CD14-positive monocyte (primary cell): ENCODE data around the gene PRICKLE4. TPM values are rescaled to one million over a fixed set of nuclear protein-coding genes. Genes with fewer than 3 reads are reported as not detected.

Source experiments
- DNase-seq, 3 donors: peaks; one replicate each; pipeline ENCODE4 v3.0.0-alpha.2; 2011 to 2022
- H2AFZ ChIP-seq: 2 replicates; pipeline ENCODE4 v1.6.0; 2012; ENCODE audit warnings: mild to moderate bottlenecking, low read depth, low read length, inconsistent platforms; ENCODE audit not compliant: insufficient read depth, poor library complexity, severe bottlenecking
- H3K27ac ChIP-seq, 2 donors: 1 replicate in 1 of 2; 2 replicates in 1 of 2; pipeline ENCODE4 v1.5.1; 2012 to 2013; ENCODE audit warnings: low read length in 2 of 2, control low read depth in 1 of 2, inconsistent platforms in 1 of 2, low read depth in 1 of 2, mild to moderate bottlenecking in 1 of 2
- H3K27me3 ChIP-seq, 2 donors: one replicate each; pipeline versions ENCODE4 v1.6.0 to v1.6.1; 2011 to 2013; ENCODE audit warnings: low read length in 2 of 2; ENCODE audit not compliant: control insufficient read depth in 2 of 2, insufficient read depth in 2 of 2
- H3K36me3 ChIP-seq, 2 donors: replicated peaks in 1 of 2; 1 replicate in 1 of 2; 2 replicates in 1 of 2; pipeline versions ENCODE4 v1.5.1 to v1.6.1; 2012 to 2013; ENCODE audit warnings: low read length in 2 of 2, control low read depth in 1 of 2, inconsistent platforms in 1 of 2, mild to moderate bottlenecking in 1 of 2; ENCODE audit not compliant: insufficient read depth in 2 of 2, control insufficient read depth in 1 of 2
- H3K4me1 ChIP-seq, 2 donors: 1 replicate in 1 of 2; 2 replicates in 1 of 2; pipeline versions ENCODE4 v1.5.1 to v1.6.1; 2012 to 2013; ENCODE audit warnings: low read length in 2 of 2, control low read depth in 1 of 2, inconsistent platforms in 1 of 2, mild to moderate bottlenecking in 1 of 2, moderate library complexity in 1 of 2; ENCODE audit not compliant: insufficient read depth in 2 of 2, control insufficient read depth in 1 of 2
- H3K4me2 ChIP-seq: replicated peaks from 2 replicates; pipeline ENCODE3; 2012; ENCODE audit warnings: low read length, moderate library complexity, mild to moderate bottlenecking; ENCODE audit not compliant: poor library complexity, severe bottlenecking; ENCODE audit errors: extremely low read depth
- H3K4me3 ChIP-seq, 3 experiments: fragments of 200-600 bp in 1 of 3; sonication (generic) in 1 of 3; replicated peaks in 1 of 3; 1 replicate in 2 of 3; 2 replicates in 1 of 3; pipeline ENCODE4 v1.5.1; 2011 to 2013; ENCODE audit warnings: low read length in 3 of 3, mild to moderate bottlenecking in 3 of 3, control low read depth in 2 of 3, low read depth in 2 of 3, inconsistent platforms in 1 of 3, moderate library complexity in 1 of 3
- H3K79me2 ChIP-seq: 2 replicates; pipeline ENCODE4 v1.6.0; 2012; ENCODE audit warnings: mild to moderate bottlenecking, control low read depth, inconsistent platforms, low read length, moderate library complexity; ENCODE audit not compliant: insufficient read depth
- H3K9ac ChIP-seq: 2 replicates; pipeline ENCODE4 v1.6.0; 2017; ENCODE audit warnings: low read length, mild to moderate bottlenecking; ENCODE audit not compliant: insufficient read depth, poor library complexity, severe bottlenecking
- H3K9me3 ChIP-seq, 2 donors: replicated peaks in 1 of 2; 1 replicate in 1 of 2; 2 replicates in 1 of 2; pipeline versions ENCODE4 v1.5.1 to v1.6.1; 2012 to 2013; ENCODE audit warnings: low read length in 2 of 2, control low read depth in 1 of 2; ENCODE audit not compliant: control insufficient read depth in 1 of 2, insufficient read depth in 1 of 2
- H4K20me1 ChIP-seq: 2 replicates; pipeline ENCODE4 v1.6.0; 2012; ENCODE audit warnings: mild to moderate bottlenecking, low read length, control low read depth, moderate library complexity; ENCODE audit not compliant: insufficient read depth
- H3K27ac Mint-ChIP-seq, 7 donors: one replicate each; pipeline ENCODE4 v1.8.0; 2020; ENCODE audit warnings: mild to moderate bottlenecking in 7 of 7, mixed read lengths in 7 of 7, moderate library complexity in 6 of 7, inconsistent platforms in 2 of 7
- H3K27me3 Mint-ChIP-seq, 3 donors: one replicate each; pipeline ENCODE4 v1.8.0; 2021 to 2022; ENCODE audit warnings: low read depth in 3 of 3, mild to moderate bottlenecking in 3 of 3, mixed read lengths in 3 of 3, moderate library complexity in 3 of 3, inconsistent platforms in 1 of 3
- H3K36me3 Mint-ChIP-seq, 2 donors: one replicate each; pipeline ENCODE4 v1.8.0; 2020; ENCODE audit warnings: mixed read lengths in 2 of 2, inconsistent platforms in 1 of 2, mild to moderate bottlenecking in 1 of 2
- H3K4me1 Mint-ChIP-seq: one replicate; pipeline ENCODE4 v1.8.0; 2020; ENCODE audit warnings: mild to moderate bottlenecking, mixed read lengths
- H3K4me3 Mint-ChIP-seq, 2 donors: one replicate each; pipeline ENCODE4 v1.8.0; 2020; ENCODE audit warnings: mild to moderate bottlenecking in 2 of 2, mixed read lengths in 2 of 2, moderate library complexity in 1 of 2
- H3K9me3 Mint-ChIP-seq, 7 donors: one replicate each; pipeline ENCODE4 v1.8.0; 2020 to 2022; ENCODE audit warnings: mixed read lengths in 7 of 7, mild to moderate bottlenecking in 6 of 7, moderate library complexity in 6 of 7, inconsistent platforms in 2 of 7
- WGBS: methylation state at CpG from one replicate; pipeline ENCODE4 v1.1.5; 2013; ENCODE audit warnings: missing lambda C conversion rate; ENCODE audit not compliant: insufficient coverage; 5-methylcytosine and 5-hydroxymethylcytosine counted together
- intact Hi-C, 2 donors: fragments of 100-400 bp; cut with micrococcal nuclease; formaldehyde crosslinking; loops; one replicate each; pipeline versions ENCODE4 v1.15.0 to v1.15.1; 2023
- polyA plus RNA-seq, 3 donors: library from polyadenylated mRNA; depleted of rRNA in 1 of 3; unstranded in 2 of 3; stranded (reverse) in 1 of 3; fragments of 300-500 nt in 2 of 3; fragments of >200 nt in 1 of 3; fragmentation: Illumina TruSeq in 2 of 3; gene quantifications; 1 replicate in 2 of 3; 2 replicates in 1 of 3; pipeline ENCODE4 v1.2.3, GENCODE V29; 2012 to 2021
- TF ChIP-seq, protein P1 (sequence below): fragments of 200-600 bp; IDR thresholded peaks from one replicate; pipeline ENCODE4 v1.8.0; 2022; ENCODE audit warnings: antibody characterized with exemption, mild to moderate bottlenecking

The PRICKLE4 gene
- polyA plus RNA-seq, 3 donors, result 0.88 TPM; not detected in 2

DNA sequence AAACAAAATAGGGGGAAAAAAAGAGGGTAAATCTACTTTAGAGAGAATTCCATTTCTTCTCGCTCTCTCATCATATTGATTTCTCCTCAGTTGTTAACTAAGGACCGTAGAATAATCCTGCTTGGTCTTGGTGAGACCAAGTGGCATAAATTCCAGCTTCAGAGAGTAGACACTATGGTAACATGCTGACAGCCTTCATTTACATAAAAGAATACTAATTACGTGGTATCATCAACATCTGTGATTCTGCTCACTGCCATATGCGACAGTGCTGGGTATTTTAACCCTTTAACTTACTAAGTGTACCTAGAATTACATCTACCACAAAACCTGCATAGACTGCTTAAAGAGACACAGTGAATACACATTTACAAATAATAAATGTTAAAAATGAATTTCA is 34.0 kb downstream of the PRICKLE4 start:
- no peak overlapping the region for H3K27ac ChIP-seq
- TF ChIP-seq, protein P1, sequence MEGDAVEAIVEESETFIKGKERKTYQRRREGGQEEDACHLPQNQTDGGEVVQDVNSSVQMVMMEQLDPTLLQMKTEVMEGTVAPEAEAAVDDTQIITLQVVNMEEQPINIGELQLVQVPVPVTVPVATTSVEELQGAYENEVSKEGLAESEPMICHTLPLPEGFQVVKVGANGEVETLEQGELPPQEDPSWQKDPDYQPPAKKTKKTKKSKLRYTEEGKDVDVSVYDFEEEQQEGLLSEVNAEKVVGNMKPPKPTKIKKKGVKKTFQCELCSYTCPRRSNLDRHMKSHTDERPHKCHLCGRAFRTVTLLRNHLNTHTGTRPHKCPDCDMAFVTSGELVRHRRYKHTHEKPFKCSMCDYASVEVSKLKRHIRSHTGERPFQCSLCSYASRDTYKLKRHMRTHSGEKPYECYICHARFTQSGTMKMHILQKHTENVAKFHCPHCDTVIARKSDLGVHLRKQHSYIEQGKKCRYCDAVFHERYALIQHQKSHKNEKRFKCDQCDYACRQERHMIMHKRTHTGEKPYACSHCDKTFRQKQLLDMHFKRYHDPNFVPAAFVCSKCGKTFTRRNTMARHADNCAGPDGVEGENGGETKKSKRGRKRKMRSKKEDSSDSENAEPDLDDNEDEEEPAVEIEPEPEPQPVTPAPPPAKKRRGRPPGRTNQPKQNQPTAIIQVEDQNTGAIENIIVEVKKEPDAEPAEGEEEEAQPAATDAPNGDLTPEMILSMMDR, result no peak
- no peak for DNase-seq
- no peaks in the 10 kb centered on the region for H3K27me3 ChIP-seq
- no peak overlapping the region for H3K4me3 ChIP-seq
- Mint-ChIP-seq H3K4me1 (peaks cover 13% of the 10 kb centered on the region), H3K9me3 (peaks cover 0 to 3% (median 0%) of the 10 kb centered on the region in 7 donors), H3K27me3 (peaks cover 0 to 1% (median 0%) of the 10 kb centered on the region in 3 donors), H3K4me3 (no peak overlapping the region), H3K36me3 (peaks cover 0 to 3% of the 10 kb centered on the region in 2 donors), H3K27ac (no peak overlapping the region)
- no peak overlapping the region for H2AFZ ChIP-seq
- H3K36me3 ChIP-seq, result no peaks in the 10 kb centered on the region
- intact Hi-C loops, result no loop called here
- no CpG with 5 or more reads among the region's 4 CpGs for WGBS
- no peak overlapping the region for H3K9ac ChIP-seq
- no peaks in the 10 kb centered on the region for H3K79me2 ChIP-seq
- no peaks in the 10 kb centered on the region for H4K20me1 ChIP-seq
- H3K4me2 ChIP-seq, result no peak overlapping the region
- H3K4me1 ChIP-seq, result peaks cover 0 to 5% of the 10 kb centered on the region in 2 donors
- no peaks in the 10 kb centered on the region for H3K9me3 ChIP-seq

DNA sequence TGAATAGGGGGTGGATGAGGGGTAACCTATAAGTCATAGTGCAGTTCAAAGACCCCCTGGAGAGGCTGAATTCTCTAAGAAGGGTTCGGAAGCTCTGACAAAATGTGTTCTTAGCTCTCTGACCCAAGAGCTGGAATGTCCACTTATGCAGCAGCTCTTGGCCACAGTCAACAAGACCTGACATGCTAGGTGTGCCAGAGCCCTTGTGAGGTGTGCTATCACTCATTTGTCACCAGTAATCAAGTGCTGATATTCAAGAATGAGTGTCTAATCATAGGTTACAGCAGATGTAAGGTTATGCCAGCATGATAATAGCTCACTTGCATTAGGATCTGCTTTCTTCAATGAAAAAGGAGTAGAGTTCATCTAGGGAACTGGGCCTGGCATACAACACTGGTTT is 35.0 kb downstream of the PRICKLE4 start:
- Histone ChIP-seq H3K27ac (no peak overlapping the region), H3K9ac (no peak overlapping the region), H4K20me1 (no peaks in the 10 kb centered on the region), H2AFZ (no peak overlapping the region), H3K4me2 (no peak overlapping the region), H3K27me3 (no peaks in the 10 kb centered on the region), H3K4me1 (peaks cover 0 to 5% of the 10 kb centered on the region in 2 donors), H3K79me2 (no peaks in the 10 kb centered on the region), H3K36me3 (no peaks in the 10 kb centered on the region), H3K9me3 (no peaks in the 10 kb centered on the region), H3K4me3 (no peak overlapping the region)
- intact Hi-C loops, result no loop called here
- Mint-ChIP-seq H3K9me3 (peaks cover 0 to 3% (median 0%) of the 10 kb centered on the region in 7 donors), H3K27ac (no peak overlapping the region), H3K4me1 (peaks cover 13% of the 10 kb centered on the region), H3K4me3 (no peak overlapping the region), H3K36me3 (peaks cover 0 to 3% of the 10 kb centered on the region in 2 donors), H3K27me3 (peaks cover 0 to 1% (median 0%) of the 10 kb centered on the region in 3 donors)
- no peak for DNase-seq
- TF ChIP-seq, protein P1, result no peak
- 78% methylated on average over 1 of the region's 1 CpG for WGBS
